HS-5 (cell line): Measurements from ENCODE around the gene PCDH9.

Experiments used
- DNase-seq: peaks from one replicate; pipeline ENCODE4 v3.0.0-alpha.2; 2012; ENCODE audit warnings: low read depth

PCDH9 gene

DNA sequence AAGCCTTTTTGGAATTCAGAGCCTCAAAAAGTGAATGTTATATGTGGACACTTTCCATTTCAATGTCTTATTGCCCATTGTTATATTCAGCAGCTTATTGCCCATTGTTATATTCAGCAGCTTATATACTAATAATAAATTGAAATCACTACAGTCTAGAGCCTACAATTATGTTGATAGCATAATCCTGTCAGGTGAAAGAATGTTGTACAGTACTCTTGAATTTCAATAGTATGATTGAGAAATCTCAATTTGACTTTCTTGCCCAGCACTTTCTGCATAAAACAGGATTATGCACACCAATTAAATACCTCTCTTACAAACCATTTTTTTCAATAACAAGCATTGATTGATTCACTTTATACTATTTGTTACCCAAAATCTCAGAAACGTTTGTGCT is 260.8 kb downstream of the PCDH9 start:
- no peak for DNase-seq

GRCh38 chr13:66967811-66968597 is 262.1 kb downstream of the PCDH9 start:
- DNase-seq, result no peak

- DNase-seq, result no peak
These were observed 265.0 kb downstream of the PCDH9 start for GRCh38 chr13:66965181-66965580.

DNA sequence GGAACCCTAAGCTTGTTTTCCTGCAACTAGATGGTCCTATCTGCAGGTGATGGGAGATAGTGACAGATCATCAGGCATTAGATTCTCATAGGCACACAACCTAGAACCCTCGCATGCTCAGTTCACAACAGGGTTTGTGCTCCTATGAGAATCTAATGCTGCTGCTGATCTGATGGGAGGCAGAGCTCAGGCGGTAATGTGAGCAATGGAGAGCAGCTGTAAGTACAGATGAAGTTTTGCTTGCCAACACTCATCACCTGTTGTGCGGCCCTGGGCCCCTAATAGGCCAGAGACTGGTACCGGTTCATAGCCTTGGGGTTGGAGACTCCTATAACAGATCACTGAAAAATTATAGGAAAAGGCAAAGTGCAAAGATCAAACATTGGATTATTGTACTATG is 267.2 kb downstream of the PCDH9 start:
- DNase-seq, result no peak

GRCh38 chr13:66958611-66959010 is 271.5 kb downstream of the PCDH9 start:
- DNase-seq, result no peak

DNA sequence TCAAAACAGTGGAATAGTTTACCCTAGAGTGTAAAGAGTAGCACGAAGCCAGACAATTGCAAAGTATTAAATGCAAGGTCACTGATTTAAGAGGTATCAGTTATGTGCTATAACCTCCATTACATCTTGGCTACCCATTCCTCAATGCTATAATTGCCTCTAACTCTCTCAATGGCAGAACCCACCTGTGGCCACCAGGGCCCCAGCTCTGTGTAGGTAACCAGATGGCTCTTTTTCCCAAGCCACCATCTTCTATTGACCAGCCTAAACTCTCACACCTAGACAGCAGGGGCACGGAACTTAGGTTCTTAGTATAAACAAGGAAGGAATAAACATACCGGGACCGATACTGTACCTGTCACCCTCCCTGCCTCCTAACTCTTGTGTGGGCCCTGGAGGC is 277.6 kb downstream of the PCDH9 start:
- DNase-seq, result no peak

GRCh38 chr13:66951426-66951825 is 278.7 kb downstream of the PCDH9 start:
- DNase-seq, result no peak

DNA sequence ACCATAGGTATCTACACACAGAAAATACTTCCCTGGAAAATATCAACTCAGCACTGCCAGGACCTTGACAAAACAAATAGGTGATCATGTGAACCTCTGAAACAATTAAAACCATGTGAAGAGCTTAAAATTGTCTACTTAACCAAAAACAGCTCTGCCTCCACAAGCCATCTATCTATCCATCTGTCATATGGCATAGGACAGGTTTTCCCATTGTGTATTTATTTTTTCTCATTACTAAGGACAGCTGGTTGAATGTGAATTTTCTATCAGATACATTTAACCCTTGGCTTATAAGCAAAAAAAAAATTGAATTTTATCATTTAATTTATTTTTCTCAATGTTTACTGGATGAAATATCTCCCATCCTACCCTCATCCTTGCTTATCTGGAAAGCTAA is 279.5 kb downstream of the PCDH9 start:
- DNase-seq, result no peak

- DNase-seq, result no peak
These were observed 281.2 kb downstream of the PCDH9 start for GRCh38 chr13:66948910-66949309.

DNA sequence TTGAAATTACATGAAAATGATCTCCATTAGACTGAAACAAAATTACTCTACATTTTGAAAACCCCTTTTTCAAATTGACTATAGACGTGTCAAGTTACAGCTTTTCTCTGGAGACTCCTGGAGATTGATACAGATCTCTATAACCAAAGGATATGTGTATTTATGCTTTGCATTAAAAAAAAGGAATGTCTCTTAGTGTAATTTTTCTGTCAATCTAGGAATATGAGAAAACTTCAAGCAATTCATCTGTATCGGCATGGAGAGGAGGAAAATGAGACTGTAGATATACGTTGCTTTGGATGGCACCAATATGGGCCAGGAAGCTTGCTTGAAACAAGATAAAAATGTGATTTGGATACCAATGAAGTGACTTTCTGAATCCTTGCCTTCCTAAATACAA is 286.6 kb downstream of the PCDH9 start:
- DNase-seq, result no peak

GRCh38 chr13:66940113-66940512 is 290.0 kb downstream of the PCDH9 start:
- no peak for DNase-seq

DNA sequence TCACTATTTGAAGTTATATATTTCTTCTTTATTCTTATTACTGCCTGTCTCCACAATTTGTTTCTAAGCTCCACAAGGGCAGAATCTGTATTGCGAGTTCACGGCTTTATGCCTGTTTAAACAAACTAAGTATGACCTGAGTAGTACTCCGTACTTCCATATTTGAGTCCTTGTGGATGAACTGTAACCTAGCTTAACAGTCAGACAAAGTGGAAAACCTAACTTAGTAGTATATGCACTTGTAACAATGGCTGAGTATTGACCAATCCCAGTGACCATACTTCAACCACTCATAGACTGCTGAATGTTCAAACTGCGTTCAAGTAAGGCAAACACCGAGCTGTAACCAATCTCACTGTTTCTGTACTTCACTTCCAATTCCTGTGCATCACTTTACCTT is 292.7 kb downstream of the PCDH9 start:
- DNase-seq, result no peak

GRCh38 chr13:66933994-66934393 is 296.1 kb downstream of the PCDH9 start:
- peak; percentile 48 for DNase-seq

DNA sequence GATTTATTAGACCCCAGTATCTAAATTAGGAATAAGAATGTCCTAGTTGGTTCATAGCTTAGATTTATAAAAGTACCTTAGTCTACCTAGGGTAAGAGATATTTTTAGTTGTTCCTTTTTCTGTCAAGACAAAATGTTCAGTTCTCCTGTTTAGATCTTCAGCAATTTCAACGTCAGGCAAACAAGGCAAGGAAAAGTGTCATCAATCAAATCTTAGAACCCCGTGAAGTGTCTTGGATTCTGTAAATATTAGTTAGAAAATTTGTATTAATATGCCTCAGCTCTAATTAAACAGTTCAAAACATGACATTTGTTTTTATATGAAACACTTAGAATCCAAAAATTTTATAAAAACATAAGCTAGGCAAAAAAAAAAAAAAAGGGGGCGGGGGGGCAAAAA is 296.6 kb downstream of the PCDH9 start:
- DNase-seq, result no peak

- DNase-seq, result no peak
These were observed 302.6 kb downstream of the PCDH9 start for GRCh38 chr13:66927562-66927961.

GRCh38 chr13:66926851-66927524 is 303.1 kb downstream of the PCDH9 start:
- DNase-seq, result no peak

DNA sequence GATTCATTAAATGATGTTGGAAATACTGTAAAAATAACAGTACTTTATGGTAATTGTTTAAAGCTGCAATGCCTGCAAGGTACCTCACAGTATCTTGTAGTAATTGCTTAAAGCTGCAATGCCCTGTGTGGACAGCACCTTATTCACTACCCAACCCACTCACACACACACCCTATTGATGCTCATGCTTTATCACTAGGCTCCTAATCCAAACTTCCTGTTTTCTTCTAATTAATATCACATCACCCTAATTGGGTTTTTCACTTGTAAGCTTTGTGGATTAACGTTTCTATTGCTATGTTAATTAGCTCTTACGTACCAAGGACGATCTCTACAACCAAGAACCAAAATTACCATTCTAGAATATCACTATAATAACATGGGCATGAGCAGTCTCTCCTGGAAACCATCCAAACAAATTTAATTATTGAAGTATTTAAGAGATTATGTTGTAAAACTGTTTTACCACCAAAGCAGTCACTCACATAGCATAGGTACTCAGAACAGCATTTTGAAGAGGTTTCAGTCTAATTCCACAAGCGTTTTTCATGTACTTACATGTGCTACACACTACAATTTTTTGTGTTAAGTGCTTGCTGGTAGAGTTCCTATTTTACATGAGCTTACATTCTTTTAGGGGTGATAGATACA is 303.8 kb downstream of the PCDH9 start:
- DNase-seq, result no peak

GRCh38 chr13:66922444-66922843 is 307.7 kb downstream of the PCDH9 start:
- DNase-seq, result no peak

- DNase-seq, result no peak
These were observed 308.7 kb downstream of the PCDH9 start for GRCh38 chr13:66921437-66921836.

GRCh38 chr13:66915596-66916185 is 314.4 kb downstream of the PCDH9 start:
- DNase-seq, result no peak

DNA sequence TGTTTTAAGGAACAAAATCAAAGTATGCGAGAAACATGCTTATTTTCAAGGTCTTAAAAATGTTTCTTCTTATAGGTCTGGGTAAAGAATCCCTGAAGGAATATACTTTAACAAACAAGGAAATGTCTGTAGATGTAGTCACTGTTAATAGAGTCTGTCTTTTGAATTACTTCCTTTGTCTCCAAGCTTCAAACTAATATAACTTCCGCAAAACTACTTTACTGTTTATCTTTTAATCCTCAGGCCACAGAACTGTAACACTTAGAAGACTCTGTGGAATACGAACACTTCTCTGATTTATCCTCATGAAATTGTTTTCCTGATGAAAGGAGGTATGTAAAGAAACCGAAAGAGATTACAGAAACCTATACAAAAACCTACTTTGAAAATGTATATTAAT is 316.0 kb downstream of the PCDH9 start:
- DNase-seq, result no peak

DNA sequence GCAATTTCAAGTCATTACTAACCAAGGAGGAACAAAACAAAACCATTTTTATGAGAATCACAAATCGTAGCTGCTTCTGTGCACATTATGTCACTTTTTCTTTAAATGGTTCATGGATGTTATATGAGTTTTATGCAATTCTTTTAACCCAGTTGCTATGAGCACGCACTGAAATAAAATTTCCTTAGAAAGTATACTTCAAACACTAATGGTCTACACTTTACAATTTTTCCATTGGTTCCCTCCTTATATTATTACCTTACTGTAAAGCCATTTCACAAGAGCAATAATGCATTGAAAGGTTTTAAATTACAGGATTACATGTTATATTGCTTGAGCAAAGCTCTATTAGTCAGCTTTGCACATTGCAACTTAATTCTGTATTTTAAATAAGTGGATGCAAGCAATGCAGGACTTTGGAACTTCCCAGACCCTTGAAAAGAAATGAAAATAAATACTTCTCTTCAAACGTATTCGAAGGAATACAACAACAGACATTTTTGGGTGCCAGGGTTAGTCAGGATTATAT is 318.7 kb downstream of the PCDH9 start:
- no peak for DNase-seq

- DNase-seq, result no peak
These were observed 330.2 kb downstream of the PCDH9 start for GRCh38 chr13:66899955-66900354.
